ENCODE data around the gene VTN. TPM values are rescaled to one million over a fixed set of nuclear protein-coding genes. Genes with fewer than 3 reads are reported as not detected.

The VTN gene
- polyA plus RNA-seq, 2 of the 4 experiments (the other 2 are of a cell fraction) = 10.2 to 25.5 TPM

DNA sequence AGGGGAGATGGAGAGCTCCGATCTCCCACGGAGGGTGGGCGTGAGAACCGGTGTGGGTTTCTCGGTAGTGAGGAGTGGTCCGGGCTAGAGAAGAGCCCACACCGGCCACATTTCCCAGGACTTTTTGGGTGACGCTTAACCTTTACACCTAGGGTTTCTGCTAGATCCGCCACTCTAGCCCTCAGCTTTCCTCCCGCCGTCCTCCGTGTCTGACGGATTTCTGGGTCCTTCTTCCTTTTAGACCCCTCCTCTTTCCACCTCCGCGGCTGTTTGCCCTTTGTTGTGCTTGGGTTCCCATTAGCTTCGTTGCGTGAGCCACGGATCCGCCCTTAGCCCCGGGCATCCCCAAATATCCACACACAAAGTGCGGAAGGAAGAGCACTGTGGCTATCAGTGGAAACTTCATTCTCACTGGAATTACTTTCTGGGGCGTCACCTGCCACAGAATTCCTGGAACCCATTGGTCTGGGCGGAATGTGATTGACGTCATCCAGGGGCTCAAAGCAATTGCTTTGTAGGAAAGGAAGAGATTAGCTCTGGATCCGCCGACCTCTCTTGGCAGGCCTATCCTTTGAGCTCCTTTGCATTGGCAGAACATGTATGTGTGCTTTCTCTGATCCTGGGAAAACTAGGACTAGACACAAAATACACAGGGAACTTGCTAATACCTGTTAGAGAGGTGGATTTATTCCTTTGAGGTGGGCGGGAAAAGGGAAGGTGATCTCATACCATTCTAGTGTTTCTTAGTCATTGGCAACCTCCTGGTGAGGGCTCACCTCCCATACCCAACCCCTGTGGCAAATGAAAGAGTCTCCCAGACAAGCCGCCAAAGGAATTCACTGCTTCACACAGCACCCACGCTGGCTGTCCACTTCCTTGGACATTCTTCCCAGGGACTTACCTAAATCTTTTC is 33.9 kb downstream of the VTN start:
- peak; percentile 54 to 61 for ATAC-seq
- TF ChIP-seq ESRRA (IDR thresholded peaks at IDR 0.05; ENCODE audit: borderline replicate concordance, low read length) = no peak
- no peak for TF ChIP-seq REST (IDR thresholded peaks at IDR 0.05)
- no peak for TF ChIP-seq CBX8 (IDR thresholded peaks at IDR 0.05)
- TF ChIP-seq MAZ (IDR thresholded peaks at IDR 0.05; ENCODE audit: borderline replicate concordance, low read depth, low read length) = no peak
- TF ChIP-seq MAFK (IDR thresholded peaks at IDR 0.05; ENCODE audit: partially characterized antibody) = no peak
- no peak for TF ChIP-seq JUNB (IDR thresholded peaks at IDR 0.05)
- TF ChIP-seq HES2 (IDR thresholded peaks at IDR 0.05) = no peak
- TF ChIP-seq HDAC2 (IDR thresholded peaks at IDR 0.05) = no peak
- TF ChIP-seq HOXB5 (CRISPR knock-in tag; IDR thresholded peaks at IDR 0.05) = peak; percentile 50; the same call in 1 of the 2 replicates
- no peak for TF ChIP-seq CEBPB (IDR thresholded peaks at IDR 0.05)
- TF ChIP-seq CTCF (IDR thresholded peaks at IDR 0.05) = no peak
- no peak for TF ChIP-seq ZNF302 (CRISPR knock-in tag; IDR thresholded peaks at IDR 0.05)
- TF ChIP-seq, protein P1, sequence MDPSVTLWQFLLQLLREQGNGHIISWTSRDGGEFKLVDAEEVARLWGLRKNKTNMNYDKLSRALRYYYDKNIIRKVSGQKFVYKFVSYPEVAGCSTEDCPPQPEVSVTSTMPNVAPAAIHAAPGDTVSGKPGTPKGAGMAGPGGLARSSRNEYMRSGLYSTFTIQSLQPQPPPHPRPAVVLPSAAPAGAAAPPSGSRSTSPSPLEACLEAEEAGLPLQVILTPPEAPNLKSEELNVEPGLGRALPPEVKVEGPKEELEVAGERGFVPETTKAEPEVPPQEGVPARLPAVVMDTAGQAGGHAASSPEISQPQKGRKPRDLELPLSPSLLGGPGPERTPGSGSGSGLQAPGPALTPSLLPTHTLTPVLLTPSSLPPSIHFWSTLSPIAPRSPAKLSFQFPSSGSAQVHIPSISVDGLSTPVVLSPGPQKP (IDR thresholded peaks at IDR 0.05; ENCODE audit: low read depth, low read length) = no peak
- no peak for TF ChIP-seq FOSL2 (IDR thresholded peaks at IDR 0.05)
- no peak; the same call in 1 of the 2 replicates for TF ChIP-seq FOSL2 (CRISPR knock-in tag; IDR thresholded peaks at IDR 0.05)
- TF ChIP-seq EHF (CRISPR knock-in tag; IDR thresholded peaks at IDR 0.05) = no peak
- 0 out of 2 replicates have a peak, but pooled peaks have one; percentile 35 for TF ChIP-seq MYC (IDR thresholded peaks at IDR 0.05; ENCODE audit: borderline replicate concordance, low read length)
- no peak for TF ChIP-seq RAD21 (conservative IDR thresholded peaks at IDR 0.05 in 1 of 2, IDR thresholded peaks at IDR 0.05 in 1 of 2)
- no peak for TF ChIP-seq RCOR1 (IDR thresholded peaks at IDR 0.05; ENCODE audit: low read depth, low read length)
- no peak for TF ChIP-seq BHLHE40 (IDR thresholded peaks at IDR 0.05; ENCODE audit: low read depth, low read length)
- no peak for TF ChIP-seq EP300 (IDR thresholded peaks at IDR 0.05)
- TF ChIP-seq KDM1A (IDR thresholded peaks at IDR 0.05; ENCODE audit: low read depth) = no peak
- TF ChIP-seq POLR2AphosphoS2 (conservative IDR thresholded peaks at IDR 0.05; ENCODE audit: low read length) = peak; percentile 72; the same call in 1 of the 2 replicates
- no peak for TF ChIP-seq RNF2 (IDR thresholded peaks at IDR 0.05; ENCODE audit: borderline replicate concordance, low read depth)
- no peak for TF ChIP-seq ZC3H11A (IDR thresholded peaks at IDR 0.05)
- TF ChIP-seq RFX5 (IDR thresholded peaks at IDR 0.05) = no peak
- TF ChIP-seq NPAS2 (CRISPR knock-in tag; IDR thresholded peaks at IDR 0.05; ENCODE audit: borderline replicate concordance) = no peak
- TF ChIP-seq TP53 (CRISPR knock-in tag; IDR thresholded peaks at IDR 0.05) = 0 out of 2 replicates have a peak, but pooled peaks have one; percentile 36
- 0 out of 2 replicates have a peak, but pooled peaks have one; percentile 49 for TF ChIP-seq FOSB (CRISPR knock-in tag; IDR thresholded peaks at IDR 0.05)
- no peak for TF ChIP-seq BCL3 (IDR thresholded peaks at IDR 0.05)
- TF ChIP-seq NR3C1 (IDR thresholded peaks at IDR 0.05) = no peak
- no peak for TF ChIP-seq ZSCAN20 (CRISPR knock-in tag; IDR thresholded peaks at IDR 0.05)
- TF ChIP-seq, protein P2, sequence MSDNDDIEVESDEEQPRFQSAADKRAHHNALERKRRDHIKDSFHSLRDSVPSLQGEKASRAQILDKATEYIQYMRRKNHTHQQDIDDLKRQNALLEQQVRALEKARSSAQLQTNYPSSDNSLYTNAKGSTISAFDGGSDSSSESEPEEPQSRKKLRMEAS (IDR thresholded peaks at IDR 0.05) = no peak

More for the DNA sequence above, 33.9 kb downstream of the VTN start:
- peak overlapping the region; percentile 87 to 92 for H3K27ac ChIP-seq
- WGBS (ENCODE audit: missing lambda C conversion rate) = 2% methylated on average over 29 of the region's 29 CpGs
- DNase-seq (ENCODE audit: low read depth in 1 of 2, low spot score in 1 of 2) (peak; percentile 77 to 85), FAIRE-seq (peak; percentile 46)
- no peaks in the 10 kb centered on the region for H3K9me3 ChIP-seq
- peaks cover 31% of the 10 kb centered on the region for H3K4me1 ChIP-seq
- POLR2A ChIA-PET = interaction anchor here (0.6 to 2.1 kb wide), 22 partner anchors 10 to 444 kb away, joined by 3 to 65 read pairs (median 4); partner anchors contain the start of genes POLDIP2, SARM1, SEBOX and SLC46A1
- CTCF ChIA-PET = interaction anchor here (0.7 to 7.0 kb wide), 13 partner anchors 10 to 110 kb away, joined by 3 to 41 read pairs (median 7); partner anchors contain the start of genes POLDIP2, TMEM97 and VTN
- H3K4me3 ChIP-seq = peak overlapping the region; percentile 86
- H3K4me2 ChIP-seq = peak overlapping the region; percentile 94

Data from A549 (cell line).